SK-N-SH (cell line): ENCODE results near the gene FAM131A. TPM values are rescaled to one million over a fixed set of nuclear protein-coding genes. Genes with fewer than 3 reads are reported as not detected.

Experiments used
- CTCF ChIA-PET: fragments of 300-600, 350-600 bp; formaldehyde crosslinking; extraction: SDS; loops from one replicate; lab custom pipeline; 2021; lab: Yijun Ruan, JAX
- POLR2A ChIA-PET: fragments of 350-600 bp; sonication (Branson Sonifier 250); formaldehyde crosslinking; extraction: SDS; loops from one replicate; lab custom pipeline; 2020; ENCODE audit warnings: antibody characterized with exemption, inconsistent platforms; lab: Yijun Ruan, JAX
- DNase-seq: peaks from one replicate; pipeline ENCODE4 v3.0.0; 2012
- H2AFZ ChIP-seq: fragments of 200-600 bp; sonication (generic); 2 replicates; pipeline ENCODE4 v1.8.1; 2016; ENCODE audit warnings: antibody characterized with exemption, mild to moderate bottlenecking, low read depth
- H3F3A ChIP-seq: fragments of 200-600 bp; sonication (generic); replicated peaks from 2 replicates; pipeline ENCODE3; 2016; ENCODE audit warnings: antibody characterized with exemption, mild to moderate bottlenecking; ENCODE audit not compliant: insufficient read depth
- H3K27ac ChIP-seq, 2 experiments: fragments of 200-500 bp in 1 of 2; fragments of 200-600 bp in 1 of 2; sonication (Bioruptor generic) in 1 of 2; sonication (generic), shearing (Covaris generic) in 1 of 2; 2 replicates each; pipeline versions ENCODE4 v1.5.1 to v1.6.1; 2014 to 2016; ENCODE audit warnings: low read depth in 2 of 2, inconsistent platforms in 1 of 2, low read length in 1 of 2, mild to moderate bottlenecking in 1 of 2, mixed read lengths in 1 of 2
- H3K27me3 ChIP-seq: fragments of 200-600 bp; sonication (generic), shearing (Covaris generic); 2 replicates; pipeline ENCODE4 v1.6.1; 2016; ENCODE audit warnings: mixed run types; ENCODE audit not compliant: insufficient read depth
- H3K36me3 ChIP-seq, 2 experiments: fragments of 200-500 bp in 1 of 2; fragments of 200-600 bp in 1 of 2; sonication (Bioruptor generic) in 1 of 2; sonication (generic) in 1 of 2; replicated peaks in 1 of 2; 2 replicates each; pipeline versions ENCODE3 to v1.5.1; 2014 to 2016; ENCODE audit warnings: low read length in 1 of 2, mild to moderate bottlenecking in 1 of 2; ENCODE audit not compliant: insufficient read depth in 2 of 2, control insufficient read depth in 1 of 2
- H3K4me1 ChIP-seq, 2 experiments: fragments of 200-500 bp in 1 of 2; fragments of 200-600 bp in 1 of 2; sonication (Bioruptor generic) in 1 of 2; sonication (generic), shearing (Covaris generic) in 1 of 2; 2 replicates each; pipeline versions ENCODE4 v1.5.1 to v1.6.1; 2014 to 2016; ENCODE audit warnings: low read depth in 1 of 2, low read length in 1 of 2, mixed run types in 1 of 2; ENCODE audit not compliant: insufficient read depth in 2 of 2, control insufficient read depth in 1 of 2
- H3K4me2 ChIP-seq: fragments of 200-600 bp; sonication (generic), shearing (Covaris generic); 2 replicates; pipeline ENCODE4 v1.6.1; 2017; ENCODE audit warnings: mixed run types
- H3K4me3 ChIP-seq, 2 experiments: fragments of 200-500 bp in 1 of 2; fragments of 200-600 bp in 1 of 2; sonication (Bioruptor generic) in 1 of 2; sonication (generic), shearing (Covaris generic) in 1 of 2; 2 replicates each; pipeline versions ENCODE4 v1.5.1 to v1.8.1; 2014 to 2016; ENCODE audit warnings: low read depth in 2 of 2, inconsistent platforms in 1 of 2, low read length in 1 of 2, mild to moderate bottlenecking in 1 of 2, mixed read lengths in 1 of 2, moderate library complexity in 1 of 2
- H3K79me2 ChIP-seq: fragments of 200-600 bp; sonication (generic); 2 replicates; pipeline ENCODE4 v1.8.1; 2017; ENCODE audit warnings: mild to moderate bottlenecking; ENCODE audit not compliant: insufficient read depth
- H3K9ac ChIP-seq: fragments of 200-600 bp; sonication (generic); 2 replicates; pipeline ENCODE4 v1.6.1; 2017; ENCODE audit warnings: mixed run types
- H3K9me2 ChIP-seq: fragments of 200-600 bp; sonication (generic); 2 replicates; pipeline ENCODE4 v1.6.1; 2017; ENCODE audit warnings: mixed run types
- H3K9me3 ChIP-seq: fragments of 200-600 bp; sonication (generic); 2 replicates; pipeline ENCODE4 v1.6.1; 2017; ENCODE audit warnings: mixed run types, mild to moderate bottlenecking, moderate library complexity
- H4K20me1 ChIP-seq: fragments of 200-600 bp; sonication (generic); 2 replicates; pipeline ENCODE4 v1.6.1; 2017; ENCODE audit warnings: mild to moderate bottlenecking, mixed run types; ENCODE audit not compliant: insufficient read depth
- ELF1 ChIP-seq: IDR thresholded peaks from 2 replicates; pipeline ENCODE4 v1.4.0; 2012
- EP300 ChIP-seq, 2 experiments: IDR thresholded peaks; 2 replicates each; pipeline versions ENCODE4 v1.4.0 to v1.6.1; 2012; ENCODE audit warnings: borderline replicate concordance in 1 of 2, low read depth in 1 of 2, low read length in 1 of 2
- EZH2phosphoT487 ChIP-seq: fragments of 200-600 bp; sonication (generic); IDR thresholded peaks from 2 replicates; pipeline ENCODE4 v1.6.1; 2017; ENCODE audit warnings: low read depth, mixed run types, mild to moderate bottlenecking, antibody characterized with exemption, moderate library complexity, borderline replicate concordance
- FOSL2 ChIP-seq: IDR thresholded peaks from 2 replicates; pipeline ENCODE4 v1.4.0; 2012; ENCODE audit warnings: low read depth, mild to moderate bottlenecking, moderate library complexity, borderline replicate concordance
- FOXJ3 ChIP-seq: sonication (generic); formaldehyde crosslinking; IDR thresholded peaks from 2 replicates; pipeline ENCODE4 v1.5.1; 2020; ENCODE audit warnings: mild to moderate bottlenecking, missing genetic modification reagents
- GABPA ChIP-seq: IDR thresholded peaks from 2 replicates; pipeline ENCODE4 v1.4.0; 2012; ENCODE audit warnings: low read depth, mild to moderate bottlenecking
- IRF3 ChIP-seq: fragments of 150-350 bp; IDR thresholded peaks from 2 replicates; pipeline ENCODE4 v1.6.1; 2016; ENCODE audit warnings: mild to moderate bottlenecking, low read depth, low read length
- MAX ChIP-seq: IDR thresholded peaks from 2 replicates; pipeline ENCODE4 v1.4.0; 2012; ENCODE audit warnings: low read depth
- MEF2A ChIP-seq: IDR thresholded peaks from 2 replicates; pipeline ENCODE4 v1.4.0; 2012; ENCODE audit warnings: low read depth, borderline replicate concordance
- MXI1 ChIP-seq: IDR thresholded peaks from 2 replicates; pipeline ENCODE4 v1.6.1; 2012; ENCODE audit warnings: mild to moderate bottlenecking, low read depth, low read length, improper control_type of control experiment
- NFIC ChIP-seq: IDR thresholded peaks from 2 replicates; pipeline ENCODE4 v1.4.0; 2012; ENCODE audit warnings: borderline replicate concordance
- NRF1 ChIP-seq: IDR thresholded peaks from 2 replicates; pipeline ENCODE4 v1.6.1; 2012; ENCODE audit warnings: low read depth, mild to moderate bottlenecking, low read length
- PBX3 ChIP-seq: IDR thresholded peaks from 2 replicates; pipeline ENCODE4; 2012
- RCOR1 ChIP-seq: fragments of 150-350 bp; IDR thresholded peaks from 2 replicates; pipeline ENCODE4 v1.6.1; 2017; ENCODE audit warnings: antibody characterized with exemption, low read length
- REST ChIP-seq: IDR thresholded peaks from 2 replicates; pipeline ENCODE4 v1.6.1; 2012; ENCODE audit warnings: mild to moderate bottlenecking, low read depth, low read length, moderate library complexity
- RFX5 ChIP-seq: IDR thresholded peaks from 2 replicates; pipeline ENCODE4 v1.6.1; 2012; ENCODE audit warnings: mild to moderate bottlenecking, improper control_type of control experiment, low read length
- SIN3A ChIP-seq: IDR thresholded peaks from 2 replicates; pipeline ENCODE4 v1.6.1; 2012; ENCODE audit warnings: low read depth, mild to moderate bottlenecking, low read length, moderate library complexity, borderline replicate concordance
- SMC3 ChIP-seq: IDR thresholded peaks from 2 replicates; pipeline ENCODE4 v1.6.1; 2012; ENCODE audit warnings: low read depth, low read length, improper control_type of control experiment
- USF1 ChIP-seq: IDR thresholded peaks from 2 replicates; pipeline ENCODE4 v1.4.0; 2012; ENCODE audit warnings: low read depth, borderline replicate concordance
- USF2 ChIP-seq: fragments of 150-350 bp; IDR thresholded peaks from 2 replicates; pipeline ENCODE4 v1.6.1; 2017; ENCODE audit warnings: antibody characterized with exemption, low read length, low read depth, borderline replicate concordance
- YY1 ChIP-seq: IDR thresholded peaks from 2 replicates; pipeline ENCODE4 v1.4.0; 2012; ENCODE audit warnings: low read depth, mild to moderate bottlenecking
- WGBS: methylation state at CpG from one replicate; pipeline ENCODE4 v1.1.6; 2017; ENCODE audit warnings: low lambda C conversion rate; 5-methylcytosine and 5-hydroxymethylcytosine counted together
- polyA plus RNA-seq, 3 experiments: library from polyadenylated mRNA; depleted of rRNA; stranded (reverse); fragments of >200 nt; gene quantifications; 2 replicates each; pipeline ENCODE4 v1.2.3, GENCODE V29; 2012

FAM131A gene
- polyA plus RNA-seq, 1 of the 3 experiments (the other 2 are of a cell fraction): 31.6 TPM

GRCh38 chr3:184314700-184315542, 22.5 kb upstream of the FAM131A start (continued):
- no peak for TF ChIP-seq RFX5
- peak; percentile 55 for TF ChIP-seq NFIC
- TF ChIP-seq REST: no peak
- TF ChIP-seq FOSL2: no peak
- TF ChIP-seq SMC3: no peak
- no peak for TF ChIP-seq EP300 (IDR thresholded peaks at IDR 0.05; ENCODE audit: borderline replicate concordance in 1 of 2, low read depth in 1 of 2, low read length in 1 of 2)
- no peak for TF ChIP-seq USF1
- TF ChIP-seq GABPA: no peak
- no peak for TF ChIP-seq FOXJ3 (CRISPR knock-in tag)
- no peak for TF ChIP-seq USF2
- TF ChIP-seq IRF3: no peak
- TF ChIP-seq EZH2phosphoT487: no peak

- CTCF ChIA-PET: interaction anchor here (1.0 kb wide), 1 partner anchor 66 kb away, joined by 3 read pairs; the partner anchor contains the start of gene EEF1AKMT4
- Histone ChIP-seq H3K79me2 (peaks cover 57% of the 10 kb centered on the region), H2AFZ (no peak overlapping the region)
- no peak for TF ChIP-seq PBX3
- TF ChIP-seq NRF1: no peak
- no peak; the same call in 1 of the 2 replicates for TF ChIP-seq MAX
- TF ChIP-seq RCOR1: no peak
- TF ChIP-seq MEF2A: no peak
- no peak for TF ChIP-seq GABPA
- TF ChIP-seq SIN3A: no peak
- no peak for TF ChIP-seq ELF1
- TF ChIP-seq FOSL2: no peak
- TF ChIP-seq SMC3: no peak
- no peak for TF ChIP-seq MXI1
- TF ChIP-seq YY1: no peak
- no peak for TF ChIP-seq RFX5
- no peak for TF ChIP-seq EZH2phosphoT487
These were observed 21.9 kb upstream of the FAM131A start for GRCh38 chr3:184315543-184315867.

More at GRCh38 chr3:184315543-184315867, 21.9 kb upstream of the FAM131A start:
- DNase-seq: no peak
- peaks cover 31 to 34% of the 10 kb centered on the region in 2 experiments; a peak in 3 of 4 replicates for H3K4me1 ChIP-seq
- peak overlapping the region; percentile 64 to 70 for H3K4me3 ChIP-seq
- peak overlapping the region; percentile 99 for H3K4me2 ChIP-seq
- H3K36me3 ChIP-seq: peaks cover 14 to 16% of the 10 kb centered on the region in 2 experiments
- no peaks in the 10 kb centered on the region for H3K27me3 ChIP-seq
- H3K9ac ChIP-seq: peak overlapping the region; percentile 94
- POLR2A ChIA-PET: interaction anchor here (2.2 kb wide), 1 partner anchor 22 kb away, joined by 8 read pairs; the partner anchor contains the start of gene FAM131A
- peaks cover 46% of the 10 kb centered on the region for H3F3A ChIP-seq
- no peaks in the 10 kb centered on the region for H3K9me3 ChIP-seq
- peak overlapping the region; percentile 86 to 89 for H3K27ac ChIP-seq
- WGBS: 0% methylated on average over 5 of the region's 6 CpGs
- H4K20me1 ChIP-seq: peaks cover 46% of the 10 kb centered on the region
- H3K9me2 ChIP-seq: no peaks in the 10 kb centered on the region
